ENCODE data around the gene RAB11FIP3.
"Not testable (repeated sequence)": the region's sequence is repeated elsewhere in the genome, so short reads cannot be mapped to it uniquely, and the experiment has no call there.

Gene RAB11FIP3, protein sequence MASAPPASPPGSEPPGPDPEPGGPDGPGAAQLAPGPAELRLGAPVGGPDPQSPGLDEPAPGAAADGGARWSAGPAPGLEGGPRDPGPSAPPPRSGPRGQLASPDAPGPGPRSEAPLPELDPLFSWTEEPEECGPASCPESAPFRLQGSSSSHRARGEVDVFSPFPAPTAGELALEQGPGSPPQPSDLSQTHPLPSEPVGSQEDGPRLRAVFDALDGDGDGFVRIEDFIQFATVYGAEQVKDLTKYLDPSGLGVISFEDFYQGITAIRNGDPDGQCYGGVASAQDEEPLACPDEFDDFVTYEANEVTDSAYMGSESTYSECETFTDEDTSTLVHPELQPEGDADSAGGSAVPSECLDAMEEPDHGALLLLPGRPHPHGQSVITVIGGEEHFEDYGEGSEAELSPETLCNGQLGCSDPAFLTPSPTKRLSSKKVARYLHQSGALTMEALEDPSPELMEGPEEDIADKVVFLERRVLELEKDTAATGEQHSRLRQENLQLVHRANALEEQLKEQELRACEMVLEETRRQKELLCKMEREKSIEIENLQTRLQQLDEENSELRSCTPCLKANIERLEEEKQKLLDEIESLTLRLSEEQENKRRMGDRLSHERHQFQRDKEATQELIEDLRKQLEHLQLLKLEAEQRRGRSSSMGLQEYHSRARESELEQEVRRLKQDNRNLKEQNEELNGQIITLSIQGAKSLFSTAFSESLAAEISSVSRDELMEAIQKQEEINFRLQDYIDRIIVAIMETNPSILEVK

DNA sequence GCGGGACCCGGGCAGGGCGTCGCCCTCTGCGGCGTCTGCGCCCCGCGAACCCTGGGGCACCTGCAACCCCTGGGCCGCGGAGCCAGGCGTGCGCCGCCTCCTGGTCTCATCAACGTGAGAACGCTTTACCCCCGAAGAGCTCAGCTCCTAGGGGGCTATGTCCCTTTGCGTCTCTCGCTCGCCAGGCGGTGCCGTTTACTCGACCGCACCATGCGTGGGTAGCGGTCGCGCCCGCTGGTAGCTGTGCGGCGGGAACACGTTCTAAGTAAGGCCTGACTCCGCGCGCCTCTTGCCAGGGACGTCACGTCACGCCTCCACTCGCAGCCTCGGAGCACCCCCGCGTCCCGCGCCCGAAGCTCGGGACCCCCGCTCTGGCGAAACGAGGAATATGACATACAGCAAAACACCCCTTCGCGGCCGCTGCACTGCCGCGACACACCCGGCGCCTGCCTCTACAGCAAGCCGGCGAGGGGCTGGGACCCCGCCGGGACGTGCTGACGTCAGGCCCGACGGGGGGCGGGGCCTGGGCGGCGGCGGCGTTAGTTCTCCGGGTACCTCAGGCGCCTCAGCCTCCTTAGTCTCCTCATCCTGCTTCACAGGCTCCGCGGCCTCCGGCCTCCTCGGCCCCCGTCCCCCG lies at the start of gene RAB11FIP3:
Gene RAB11FIP3 (plus strand): TSS at position 568 of the 637 bp plus-strand sequence. CDS start 358 bp downstream, outside the sequence.
- Histone ChIP-seq H3K9me3 (no peaks in the 10 kb centered on the region), H3K4me2 (peak within 1 kb of the TSS; percentile 99), H3K36me3 (peaks cover 18% of the 10 kb centered on the region; the same call in 1 of the 2 replicates), H3K9ac (peak within 1 kb of the TSS; percentile 94), H3K27ac (peak within 1 kb of the TSS; percentile 90), H3K4me1 (peaks cover 47% of the 10 kb centered on the region), H3K27me3 (peaks cover 20% of the 10 kb centered on the region), H4K20me1 (peaks cover 45% of the 10 kb centered on the region), H3K4me3 (peak within 1 kb of the TSS; percentile 99)
- no peak for TF ChIP-seq Cebpa-rat (IDR thresholded peaks at IDR 0.05)

DNA sequence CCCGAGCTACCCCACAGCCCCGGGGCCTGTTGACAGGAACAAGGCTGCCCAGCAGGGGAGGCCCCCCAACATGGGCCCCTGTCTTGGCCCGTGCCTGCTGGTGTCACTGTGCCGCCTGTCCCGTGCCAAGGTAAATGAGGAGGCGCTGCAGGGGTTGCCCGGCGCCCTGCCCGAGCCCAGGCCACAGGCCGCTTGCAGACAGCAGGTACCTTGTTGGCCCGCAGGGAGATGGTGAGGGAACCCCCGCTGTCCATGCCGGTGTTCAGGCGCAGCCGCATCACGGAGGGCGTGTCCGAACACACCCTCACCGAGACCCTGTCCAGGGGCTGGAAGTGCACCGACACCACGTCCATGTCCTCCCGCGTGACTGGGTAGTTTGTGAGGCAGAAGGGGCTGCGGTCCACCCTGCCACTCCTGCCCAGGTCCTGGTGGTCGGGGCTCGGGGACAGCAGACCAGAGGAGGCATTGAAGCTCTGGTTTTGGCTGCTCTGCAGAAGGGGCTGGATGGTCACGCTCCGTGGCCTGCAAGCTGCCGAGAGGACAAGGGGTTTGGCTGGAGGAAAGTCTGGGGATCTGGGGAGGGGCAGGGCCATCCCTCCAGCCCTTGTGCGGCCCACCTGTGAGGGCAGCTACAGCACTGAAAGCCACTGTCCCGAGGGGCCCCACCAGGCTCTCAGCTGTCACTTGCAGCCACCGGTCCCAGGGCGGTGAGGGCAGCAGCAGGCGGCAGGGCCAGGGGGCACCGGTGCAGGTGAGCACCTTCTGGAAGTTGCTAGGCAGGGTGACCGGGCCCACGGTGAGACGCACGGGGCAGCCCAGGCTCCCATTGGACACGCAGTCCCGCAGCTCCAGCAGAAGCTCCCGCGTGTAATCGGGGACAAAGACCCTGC lies 49.3 kb upstream of the RAB11FIP3 start:
- H3K27me3 ChIP-seq, result no peaks in the 10 kb centered on the region
- H4K20me1 ChIP-seq, result peaks cover 46% of the 10 kb centered on the region
- no peak overlapping the region for H3K27ac ChIP-seq
- H3K4me3 ChIP-seq, result no peak overlapping the region
- H3K9me3 ChIP-seq, result no peaks in the 10 kb centered on the region
- no peak overlapping the region for H3K9ac ChIP-seq
- peaks cover 59% of the 10 kb centered on the region for H3K36me3 ChIP-seq
- no peak for TF ChIP-seq Cebpa-rat (IDR thresholded peaks at IDR 0.05)
- H3K4me2 ChIP-seq, result no peak overlapping the region
- peaks cover 42% of the 10 kb centered on the region for H3K4me1 ChIP-seq

DNA sequence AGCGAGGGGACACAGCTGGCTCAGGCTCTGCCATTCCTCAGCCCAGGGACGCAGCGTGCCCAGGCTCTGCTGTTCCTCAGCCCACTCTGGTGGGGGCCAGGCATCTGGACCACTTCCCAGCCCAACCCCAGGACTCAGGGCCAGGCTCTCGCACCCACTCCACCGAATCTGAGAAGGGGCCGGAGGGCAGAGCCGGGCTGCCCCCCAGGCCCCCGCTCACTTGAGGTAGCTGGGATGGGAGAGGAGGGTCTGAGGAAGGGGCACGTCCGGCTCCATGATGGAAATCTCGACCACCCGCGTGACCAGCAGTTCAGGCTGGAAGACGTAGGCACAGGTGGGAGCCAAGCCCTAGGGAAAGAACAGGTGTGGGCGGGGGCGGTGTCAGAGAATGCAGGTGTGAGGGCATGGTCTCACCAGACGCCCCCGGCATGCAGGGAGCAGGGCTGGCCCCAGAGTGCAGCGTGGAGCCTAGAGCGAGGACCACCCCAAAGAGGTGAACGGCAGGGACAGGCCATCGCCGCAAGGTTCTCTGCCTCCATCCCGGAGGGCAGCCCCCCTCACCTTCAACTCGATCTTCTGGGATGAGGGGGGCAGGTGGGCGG lies 48.5 kb upstream of the RAB11FIP3 start:
- H3K36me3 ChIP-seq, result peaks cover 59% of the 10 kb centered on the region
- TF ChIP-seq Cebpa-rat (IDR thresholded peaks at IDR 0.05), result no peak
- peaks cover 34% of the 10 kb centered on the region for H3K4me1 ChIP-seq

DNA sequence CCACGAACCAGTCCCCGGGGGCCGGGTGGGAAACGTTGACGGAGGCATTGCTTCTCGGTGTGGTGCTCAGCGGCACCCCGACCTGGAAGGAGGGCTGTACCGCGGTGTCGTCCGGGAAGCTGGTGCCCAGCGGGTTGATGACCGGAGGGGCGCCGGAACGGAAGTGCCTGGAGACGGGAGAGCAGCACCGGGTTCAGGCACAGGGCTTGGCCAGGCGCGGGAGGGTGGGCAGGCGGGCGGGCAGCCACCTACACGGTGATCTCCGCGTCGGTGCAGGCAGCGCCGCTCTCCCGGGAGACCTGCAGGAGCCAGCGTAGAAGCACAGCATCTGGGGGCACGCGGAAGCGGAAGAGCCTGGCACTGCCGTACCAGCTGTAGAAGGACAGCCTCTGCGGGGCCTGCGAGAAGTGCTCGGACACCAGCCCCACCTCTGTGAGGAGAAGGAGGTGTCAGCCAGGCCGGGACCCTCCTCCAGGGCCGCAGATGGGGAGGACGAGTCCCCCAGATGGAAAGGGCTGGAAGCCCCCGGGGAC lies 48.0 kb upstream of the RAB11FIP3 start:
- Histone ChIP-seq H3K4me2 (no peak overlapping the region), H3K36me3 (peaks cover 54% of the 10 kb centered on the region), H4K20me1 (peaks cover 39% of the 10 kb centered on the region), H3K27me3 (no peaks in the 10 kb centered on the region), H3K4me1 (peaks cover 29% of the 10 kb centered on the region), H3K9ac (no peak overlapping the region), H3K9me3 (no peaks in the 10 kb centered on the region), H3K4me3 (no peak overlapping the region), H3K27ac (no peak overlapping the region)
- no peak for TF ChIP-seq Cebpa-rat (IDR thresholded peaks at IDR 0.05)

More for the DNA sequence above, 48.5 kb upstream of the RAB11FIP3 start:
- Histone ChIP-seq H3K9me3 (no peaks in the 10 kb centered on the region), H3K4me3 (no peak overlapping the region), H3K27me3 (no peaks in the 10 kb centered on the region), H3K4me2 (no peak overlapping the region), H4K20me1 (peaks cover 45% of the 10 kb centered on the region), H3K27ac (no peak overlapping the region), H3K9ac (no peak overlapping the region)

DNA sequence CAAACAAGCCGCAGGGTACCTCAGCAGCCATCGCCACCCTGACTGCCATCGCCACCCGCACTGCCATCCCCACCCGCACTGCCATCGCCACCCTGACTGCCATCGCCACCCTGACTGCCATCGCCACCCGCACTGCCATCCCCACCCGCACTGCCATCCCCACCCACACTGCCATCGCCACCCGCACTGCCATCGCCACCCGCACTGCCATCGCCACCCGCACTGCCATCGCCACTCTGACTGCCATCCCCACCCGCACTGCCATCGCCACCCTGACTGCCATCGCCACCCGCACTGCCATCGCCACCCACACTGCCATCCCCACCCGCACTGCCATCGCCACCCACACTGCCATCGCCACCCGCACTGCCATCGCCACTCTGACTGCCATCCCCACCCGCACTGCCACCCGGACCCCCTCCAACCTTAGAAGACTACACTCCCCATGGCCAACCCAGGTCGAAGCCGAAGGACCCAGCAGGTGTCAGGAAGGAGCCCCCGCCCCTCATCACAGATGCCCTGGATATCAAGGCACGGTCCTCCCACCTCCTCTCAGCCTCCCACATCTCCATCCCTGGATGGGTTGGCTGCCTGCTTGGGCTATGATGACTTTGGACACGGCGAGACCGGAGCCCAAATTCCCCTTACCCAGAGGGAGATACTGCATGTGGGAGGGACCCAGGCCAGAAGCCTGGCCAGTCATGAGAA lies 47.2 kb upstream of the RAB11FIP3 start:
- Histone ChIP-seq H3K36me3 (peaks cover 46% of the 10 kb centered on the region), H4K20me1 (peaks cover 34% of the 10 kb centered on the region), H3K9ac (0 out of 2 replicates have a peak overlapping the region, but pooled peaks have one; percentile 15), H3K4me1 (peaks cover 28% of the 10 kb centered on the region)
- H3K9me3 ChIP-seq, H3K4me2 ChIP-seq, H3K27ac ChIP-seq, H3K4me3 ChIP-seq, H3K27me3 ChIP-seq: not testable (repeated sequence)

DNA sequence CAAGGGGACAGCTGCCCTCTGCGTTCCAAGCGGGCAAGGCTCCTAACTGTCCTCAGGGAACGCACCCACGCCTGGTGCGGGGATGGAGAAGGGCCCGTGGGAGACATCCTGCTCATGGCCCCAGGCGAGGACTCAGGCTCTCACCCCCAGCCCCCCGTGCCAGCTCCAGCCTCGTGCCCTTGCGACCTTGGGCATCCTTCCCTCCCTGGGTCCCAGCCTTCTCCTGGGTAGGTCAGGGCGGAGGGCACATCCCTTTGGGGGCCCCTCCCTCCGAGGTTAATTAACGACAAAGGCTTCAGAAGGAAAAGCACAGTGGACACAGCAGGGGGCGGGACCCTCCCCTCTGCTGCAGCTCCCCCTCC lies 46.6 kb upstream of the RAB11FIP3 start:
- Histone ChIP-seq H3K27ac (no peak overlapping the region), H3K4me2 (no peak overlapping the region), H4K20me1 (peaks cover 34% of the 10 kb centered on the region), H3K27me3 (no peaks in the 10 kb centered on the region; the same call in 1 of the 2 replicates), H3K4me3 (no peak overlapping the region), H3K4me1 (peaks cover 32% of the 10 kb centered on the region), H3K9ac (0 out of 2 replicates have a peak overlapping the region, but pooled peaks have one; percentile 15), H3K9me3 (no peaks in the 10 kb centered on the region), H3K36me3 (peaks cover 41% of the 10 kb centered on the region)
- TF ChIP-seq Cebpa-rat (IDR thresholded peaks at IDR 0.05), result no peak

DNA sequence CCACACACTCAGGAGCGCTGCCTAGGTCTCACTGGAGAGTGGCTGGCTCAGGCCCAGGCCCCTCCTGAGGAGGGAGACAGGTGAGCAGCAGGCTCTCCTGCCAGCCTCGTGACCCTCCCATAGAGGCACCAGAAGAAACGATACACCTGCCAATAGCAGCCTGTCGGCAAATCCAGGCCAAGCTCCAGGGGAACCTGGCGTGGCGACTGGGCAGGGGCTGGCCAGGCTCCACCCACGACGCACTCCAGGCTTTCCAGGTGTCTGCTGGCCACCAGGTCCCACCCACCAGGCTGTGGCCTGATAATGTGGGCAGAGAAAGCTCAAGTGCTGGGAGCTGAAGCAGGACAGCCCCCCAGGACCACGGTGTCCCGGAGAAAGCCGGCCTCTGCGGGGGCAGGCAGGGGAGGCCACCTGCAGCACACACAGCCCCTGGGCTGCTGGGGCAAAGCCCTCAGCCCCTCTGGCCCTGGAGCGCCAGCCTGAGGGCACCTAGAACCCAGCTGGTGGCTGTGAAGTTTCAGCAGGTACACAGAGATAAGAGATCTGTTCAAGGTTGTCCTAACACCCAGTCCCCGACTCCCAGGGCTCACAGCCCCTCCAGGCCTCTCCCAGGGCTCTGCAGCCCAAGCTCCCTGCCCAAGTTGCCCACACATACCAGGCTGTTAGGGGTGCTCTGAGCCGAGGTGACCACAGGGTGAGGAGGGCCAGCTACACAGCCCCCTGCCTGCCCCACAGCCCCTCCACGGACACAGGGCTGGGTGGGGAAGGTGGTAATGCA lies 46.1 kb upstream of the RAB11FIP3 start:
- Histone ChIP-seq H4K20me1 (peaks cover 34% of the 10 kb centered on the region), H3K9me3 (no peaks in the 10 kb centered on the region), H3K27ac (no peak overlapping the region), H3K4me1 (peaks cover 37% of the 10 kb centered on the region), H3K4me2 (no peak overlapping the region), H3K27me3 (no peaks in the 10 kb centered on the region; the same call in 1 of the 2 replicates), H3K4me3 (no peak overlapping the region), H3K36me3 (peaks cover 35% of the 10 kb centered on the region), H3K9ac (peak overlapping the region; percentile 48; the same call in 1 of the 2 replicates)
- TF ChIP-seq Cebpa-rat (IDR thresholded peaks at IDR 0.05), result no peak

All from BLaER1 (cell line).